Stimulated activated CD8-positive, alpha-beta memory T cell treated with anti-CD3 and anti-CD28 coated beads, Interleukin-15, amount 100 ng/mL, for 24 hours (primary cell): ENCODE data around the gene TAF4.
"Not testable (repeated sequence)": the region's sequence is repeated elsewhere in the genome, so short reads cannot be mapped to it uniquely, and the experiment has no call there.

Experiments
- DNase-seq: peaks from one replicate; pipeline ENCODE4 v3.0.0-alpha.2; 2020; ENCODE audit warnings: low read depth

The TAF4 gene

GRCh38 chr20:62065674-62066338, at the start of gene TAF4:
TAF4 (minus strand) TSS chr20:62065881; CDS start chr20:62065810, 71 bp downstream.
- peak; percentile 75 for DNase-seq

- no peak for DNase-seq
Observed at GRCh38 chr20:62114894-62115293, 49.2 kb upstream of the TAF4 start.

GRCh38 chr20:62112368-62112767, 46.7 kb upstream of the TAF4 start:
- no peak for DNase-seq

- DNase-seq, result no peak
Observed at GRCh38 chr20:62111148-62111547, 45.5 kb upstream of the TAF4 start.

GRCh38 chr20:62105592-62105991, 39.9 kb upstream of the TAF4 start:
- DNase-seq, result no peak

- no peak for DNase-seq
Observed at GRCh38 chr20:62104791-62105345, 39.2 kb upstream of the TAF4 start.

GRCh38 chr20:62104234-62104789, 38.6 kb upstream of the TAF4 start:
- DNase-seq, result no peak

GRCh38 chr20:62103508-62104233, 38.0 kb upstream of the TAF4 start:
- no peak for DNase-seq

GRCh38 chr20:62101078-62101477, 35.4 kb upstream of the TAF4 start:
- no peak for DNase-seq

GRCh38 chr20:62097881-62098407, 32.3 kb upstream of the TAF4 start:
- DNase-seq, result no peak

- DNase-seq, result no peak
Observed at GRCh38 chr20:62096421-62097380, 31.0 kb upstream of the TAF4 start.

GRCh38 chr20:62089393-62089792, 23.7 kb upstream of the TAF4 start:
- DNase-seq, result no peak

- DNase-seq, result no peak
Observed at GRCh38 chr20:62088258-62089127, 22.8 kb upstream of the TAF4 start.

- no peak for DNase-seq
Observed at GRCh38 chr20:62087632-62088031, 22.0 kb upstream of the TAF4 start.

GRCh38 chr20:62087227-62087626, 21.5 kb upstream of the TAF4 start:
- no peak for DNase-seq

- DNase-seq, result no peak
Observed at GRCh38 chr20:62085206-62085605, 19.5 kb upstream of the TAF4 start.

GRCh38 chr20:62084224-62084623, 18.5 kb upstream of the TAF4 start:
- not testable (repeated sequence) for DNase-seq

- no peak for DNase-seq
Observed at GRCh38 chr20:62083312-62083711, 17.6 kb upstream of the TAF4 start.

GRCh38 chr20:62080249-62080990, 14.7 kb upstream of the TAF4 start:
- DNase-seq, result no peak

- DNase-seq, result no peak
Observed at GRCh38 chr20:62079166-62079565, 13.5 kb upstream of the TAF4 start.
